NCI-H128 (cell line): ENCODE data around the gene TRIM26.
"Not testable (repeated sequence)": the region's sequence is repeated elsewhere in the genome, so short reads cannot be mapped to it uniquely, and the experiment has no call there.

Source experiments
- DNase-seq: peaks from one replicate; lab custom pipeline; 2025; ENCODE audit not compliant: unreplicated experiment; lab: John Stamatoyannopoulos, UW

TRIM26 gene

GRCh38 chr6:30212865-30213666, at the start of gene TRIM26:
Gene TRIM26 (minus strand): TSS chr6:30213406. CDS start chr6:30199103, 14,303 bp downstream.
- peak; percentile 93 for DNase-seq

- DNase-seq = no peak
These were observed 46.9 kb upstream of the TRIM26 start for GRCh38 chr6:30260036-30260504.

GRCh38 chr6:30259140-30260035, 46.2 kb upstream of the TRIM26 start:
- DNase-seq = peak; percentile 32

GRCh38 chr6:30258204-30258603, 45.0 kb upstream of the TRIM26 start:
- DNase-seq = no peak

GRCh38 chr6:30252417-30252816, 39.2 kb upstream of the TRIM26 start:
- not testable (repeated sequence) for DNase-seq

- no peak for DNase-seq
These were observed 31.4 kb upstream of the TRIM26 start for GRCh38 chr6:30244560-30244959.

GRCh38 chr6:30238178-30238795, 25.1 kb upstream of the TRIM26 start:
- no peak for DNase-seq

- no peak for DNase-seq
These were observed 21.1 kb upstream of the TRIM26 start for GRCh38 chr6:30234356-30234755.

- DNase-seq = no peak
These were observed 17.9 kb upstream of the TRIM26 start for GRCh38 chr6:30231067-30231466.

GRCh38 chr6:30227763-30228487, 14.7 kb upstream of the TRIM26 start:
- DNase-seq = no peak

- DNase-seq = no peak
These were observed 14.1 kb upstream of the TRIM26 start for GRCh38 chr6:30227242-30227722.

- no peak for DNase-seq
These were observed 10.1 kb upstream of the TRIM26 start for GRCh38 chr6:30223339-30223738.

GRCh38 chr6:30221956-30222355, 8.8 kb upstream of the TRIM26 start:
- not testable (repeated sequence) for DNase-seq

- not testable (repeated sequence) for DNase-seq
These were observed 8.2 kb upstream of the TRIM26 start for GRCh38 chr6:30221395-30221794.

GRCh38 chr6:30219244-30219643, 6.0 kb upstream of the TRIM26 start:
- DNase-seq = peak; percentile 66

- no peak for DNase-seq
These were observed 2.9 kb upstream of the TRIM26 start for GRCh38 chr6:30216096-30216495.

- no peak for DNase-seq
These were observed 1.4 kb upstream of the TRIM26 start for GRCh38 chr6:30214657-30214982.

- DNase-seq = peak; percentile 12
These were observed 901 bp upstream of the TRIM26 start for GRCh38 chr6:30213957-30214656.

- no peak for DNase-seq
These were observed 406 bp upstream of the TRIM26 start for GRCh38 chr6:30213667-30213956.

GRCh38 chr6:30211899-30212298, 1.3 kb downstream of the TRIM26 start:
- DNase-seq = no peak
